ENCODE data around the gene HSFX3.

The HSFX3 gene

DNA sequence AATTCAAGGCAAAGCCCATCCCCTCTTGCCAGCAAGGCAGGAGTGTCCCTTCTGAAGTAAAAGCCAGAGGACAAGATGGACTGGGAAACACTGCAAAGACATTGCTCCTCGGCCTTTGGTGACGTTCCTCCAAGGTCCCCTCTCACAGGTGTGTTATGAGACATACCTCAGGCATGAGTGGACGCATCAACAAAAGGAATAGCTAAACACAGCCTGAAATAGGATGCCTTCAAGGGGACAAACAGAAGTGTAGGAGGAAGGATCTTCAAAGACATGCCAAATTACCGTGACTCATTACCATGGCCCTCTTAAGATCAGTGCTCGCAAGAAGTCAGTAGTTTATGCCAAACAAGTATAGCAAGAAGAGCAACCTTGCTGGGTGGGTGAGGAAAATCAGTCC lies 38.6 kb downstream of the HSFX3 start:
- Histone ChIP-seq H3K9ac (no peak overlapping the region), H3K36me3 (ENCODE audit: control insufficient read depth, insufficient read depth, low read length) (no peaks in the 10 kb centered on the region), H3K79me2 (no peaks in the 10 kb centered on the region), H3K4me1 (no peaks in the 10 kb centered on the region), H3K9me3 (ENCODE audit: control insufficient read depth, low read length) (no peaks in the 10 kb centered on the region), H3K27me3 (ENCODE audit: control insufficient read depth, insufficient read depth, low read length) (no peaks in the 10 kb centered on the region), H3K4me3 (ENCODE audit: low read depth, low read length) (no peak overlapping the region), H3K27ac (no peak overlapping the region), H2AFZ (no peak overlapping the region), H3K4me2 (ENCODE audit: low read length) (no peak overlapping the region)
- TF ChIP-seq, protein P1, sequence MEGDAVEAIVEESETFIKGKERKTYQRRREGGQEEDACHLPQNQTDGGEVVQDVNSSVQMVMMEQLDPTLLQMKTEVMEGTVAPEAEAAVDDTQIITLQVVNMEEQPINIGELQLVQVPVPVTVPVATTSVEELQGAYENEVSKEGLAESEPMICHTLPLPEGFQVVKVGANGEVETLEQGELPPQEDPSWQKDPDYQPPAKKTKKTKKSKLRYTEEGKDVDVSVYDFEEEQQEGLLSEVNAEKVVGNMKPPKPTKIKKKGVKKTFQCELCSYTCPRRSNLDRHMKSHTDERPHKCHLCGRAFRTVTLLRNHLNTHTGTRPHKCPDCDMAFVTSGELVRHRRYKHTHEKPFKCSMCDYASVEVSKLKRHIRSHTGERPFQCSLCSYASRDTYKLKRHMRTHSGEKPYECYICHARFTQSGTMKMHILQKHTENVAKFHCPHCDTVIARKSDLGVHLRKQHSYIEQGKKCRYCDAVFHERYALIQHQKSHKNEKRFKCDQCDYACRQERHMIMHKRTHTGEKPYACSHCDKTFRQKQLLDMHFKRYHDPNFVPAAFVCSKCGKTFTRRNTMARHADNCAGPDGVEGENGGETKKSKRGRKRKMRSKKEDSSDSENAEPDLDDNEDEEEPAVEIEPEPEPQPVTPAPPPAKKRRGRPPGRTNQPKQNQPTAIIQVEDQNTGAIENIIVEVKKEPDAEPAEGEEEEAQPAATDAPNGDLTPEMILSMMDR (IDR thresholded peaks at IDR 0.05): no peak

DNA sequence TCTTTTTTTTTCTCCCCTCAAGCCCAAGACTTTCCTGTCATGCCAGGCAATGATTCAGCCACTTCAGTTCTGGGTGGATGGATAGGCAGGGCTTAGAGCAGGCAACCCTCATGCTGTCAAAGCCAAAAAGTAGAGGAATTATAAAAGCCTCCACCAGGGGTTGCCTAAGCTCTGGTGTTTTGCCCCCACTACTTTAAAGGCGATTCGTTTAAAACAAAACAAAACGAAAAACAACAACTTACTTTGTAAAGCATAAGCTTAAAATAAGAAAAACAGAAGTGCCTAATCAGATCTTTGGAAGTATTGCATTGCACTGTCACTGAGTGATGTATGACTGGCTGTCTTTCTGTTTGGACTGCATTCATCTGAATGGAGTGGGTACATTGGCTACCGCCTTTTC lies 39.3 kb downstream of the HSFX3 start:
- Histone ChIP-seq H3K4me2 (ENCODE audit: low read length) (no peak overlapping the region), H3K4me3 (ENCODE audit: low read depth, low read length) (no peak overlapping the region), H2AFZ (peak overlapping the region; percentile 56), H3K9me3 (ENCODE audit: control insufficient read depth, low read length) (no peaks in the 10 kb centered on the region), H3K79me2 (no peaks in the 10 kb centered on the region), H3K9ac (no peak overlapping the region), H3K36me3 (ENCODE audit: control insufficient read depth, insufficient read depth, low read length) (no peaks in the 10 kb centered on the region), H3K4me1 (no peaks in the 10 kb centered on the region), H3K27me3 (ENCODE audit: control insufficient read depth, insufficient read depth, low read length) (no peaks in the 10 kb centered on the region), H3K27ac (no peak overlapping the region)
- TF ChIP-seq, protein P1 (IDR thresholded peaks at IDR 0.05): peak; percentile 25

DNA sequence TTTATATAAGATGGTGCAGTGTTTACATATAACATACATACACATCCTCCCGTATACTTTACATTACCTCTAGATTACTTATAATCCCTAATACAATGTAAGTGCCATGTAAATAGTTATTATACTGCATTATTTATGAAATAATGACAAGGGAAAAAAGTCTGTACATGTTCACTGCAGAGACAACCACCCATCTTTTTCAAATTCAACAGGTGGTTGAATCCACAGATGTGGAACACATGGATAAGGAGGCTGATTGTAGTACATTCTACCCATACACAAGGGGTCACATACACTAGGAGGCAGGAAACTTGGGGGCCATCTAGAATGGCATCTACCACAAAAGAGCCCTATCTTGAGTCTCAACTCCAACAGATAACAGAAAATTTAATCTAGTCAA lies 41.3 kb downstream of the HSFX3 start:
- no peak overlapping the region for H3K4me2 ChIP-seq (ENCODE audit: low read length)
- H3K27me3 ChIP-seq (ENCODE audit: control insufficient read depth, insufficient read depth, low read length): no peaks in the 10 kb centered on the region
- no peak overlapping the region for H3K9ac ChIP-seq

DNA sequence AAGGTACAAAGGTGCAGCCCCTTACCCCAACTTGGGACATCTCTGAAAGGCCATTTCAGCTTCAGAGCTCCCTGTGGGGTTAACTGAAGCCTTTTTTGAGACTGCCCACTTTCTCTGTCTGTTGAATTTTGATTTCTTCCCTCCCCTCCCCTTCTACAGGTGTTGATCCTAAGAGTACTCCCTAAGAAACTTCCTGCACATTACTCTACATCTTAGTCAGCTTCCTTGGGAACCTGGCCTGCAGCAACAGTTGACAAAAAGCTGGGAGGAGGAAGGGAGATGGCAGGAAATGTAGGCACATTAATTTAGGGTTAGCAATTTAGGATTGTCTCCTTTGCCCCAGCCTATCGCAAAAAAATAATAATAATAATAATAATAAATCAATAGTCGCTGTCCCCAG lies 43.4 kb downstream of the HSFX3 start:
- peaks cover 2% of the 10 kb centered on the region for H3K79me2 ChIP-seq
- no peaks in the 10 kb centered on the region for H3K36me3 ChIP-seq (ENCODE audit: control insufficient read depth, insufficient read depth, low read length)
- no peak overlapping the region for H3K4me3 ChIP-seq (ENCODE audit: low read depth, low read length)
- H3K27me3 ChIP-seq (ENCODE audit: control insufficient read depth, insufficient read depth, low read length): no peaks in the 10 kb centered on the region
- H3K4me2 ChIP-seq (ENCODE audit: low read length): no peak overlapping the region
- no peaks in the 10 kb centered on the region for H3K9me3 ChIP-seq (ENCODE audit: control insufficient read depth, low read length)
- H3K9ac ChIP-seq: no peak overlapping the region
- no peaks in the 10 kb centered on the region for H3K4me1 ChIP-seq
- TF ChIP-seq, protein P1 (IDR thresholded peaks at IDR 0.05): no peak
- no peak overlapping the region for H3K27ac ChIP-seq
- H2AFZ ChIP-seq: no peak overlapping the region

More for the DNA sequence above, 41.3 kb downstream of the HSFX3 start:
- H3K79me2 ChIP-seq: no peaks in the 10 kb centered on the region
- H3K9me3 ChIP-seq (ENCODE audit: control insufficient read depth, low read length): no peaks in the 10 kb centered on the region
- H3K36me3 ChIP-seq (ENCODE audit: control insufficient read depth, insufficient read depth, low read length): no peaks in the 10 kb centered on the region
- H3K4me1 ChIP-seq: no peaks in the 10 kb centered on the region
- H3K4me3 ChIP-seq (ENCODE audit: low read depth, low read length): no peak overlapping the region
- H2AFZ ChIP-seq: no peak overlapping the region
- no peak overlapping the region for H3K27ac ChIP-seq
- TF ChIP-seq, protein P1 (IDR thresholded peaks at IDR 0.05): no peak

- no peaks in the 10 kb centered on the region for H3K9me3 ChIP-seq (ENCODE audit: control insufficient read depth, low read length)
- peak overlapping the region; percentile 58 for H2AFZ ChIP-seq
- no peak overlapping the region for H3K9ac ChIP-seq
- peak overlapping the region; percentile 82 for H3K4me3 ChIP-seq (ENCODE audit: low read depth, low read length)
- H3K36me3 ChIP-seq (ENCODE audit: control insufficient read depth, insufficient read depth, low read length): no peaks in the 10 kb centered on the region
- no peak overlapping the region for H3K4me2 ChIP-seq (ENCODE audit: low read length)
- H3K79me2 ChIP-seq: peaks cover 5% of the 10 kb centered on the region
- no peaks in the 10 kb centered on the region for H3K4me1 ChIP-seq
- TF ChIP-seq, protein P1 (IDR thresholded peaks at IDR 0.05): no peak
- H3K27me3 ChIP-seq (ENCODE audit: control insufficient read depth, insufficient read depth, low read length): no peaks in the 10 kb centered on the region
- H3K27ac ChIP-seq: peak overlapping the region; percentile 96
Observed at GRCh38 chrX:149505671-149506070, 44.1 kb downstream of the HSFX3 start.
